HG03460 (cell line): Measurements from ENCODE around the gene SERTAD1.
"Not testable (repeated sequence)": the region's sequence is repeated elsewhere in the genome, so short reads cannot be mapped to it uniquely, and the experiment has no call there.

ENCODE experiments used
- ATAC-seq: cut with Tn5 transposase; IDR thresholded peaks from one replicate; pipeline ENCODE4 v1.9.1; 2021; ENCODE audit not compliant: unreplicated experiment

SERTAD1 gene

DNA sequence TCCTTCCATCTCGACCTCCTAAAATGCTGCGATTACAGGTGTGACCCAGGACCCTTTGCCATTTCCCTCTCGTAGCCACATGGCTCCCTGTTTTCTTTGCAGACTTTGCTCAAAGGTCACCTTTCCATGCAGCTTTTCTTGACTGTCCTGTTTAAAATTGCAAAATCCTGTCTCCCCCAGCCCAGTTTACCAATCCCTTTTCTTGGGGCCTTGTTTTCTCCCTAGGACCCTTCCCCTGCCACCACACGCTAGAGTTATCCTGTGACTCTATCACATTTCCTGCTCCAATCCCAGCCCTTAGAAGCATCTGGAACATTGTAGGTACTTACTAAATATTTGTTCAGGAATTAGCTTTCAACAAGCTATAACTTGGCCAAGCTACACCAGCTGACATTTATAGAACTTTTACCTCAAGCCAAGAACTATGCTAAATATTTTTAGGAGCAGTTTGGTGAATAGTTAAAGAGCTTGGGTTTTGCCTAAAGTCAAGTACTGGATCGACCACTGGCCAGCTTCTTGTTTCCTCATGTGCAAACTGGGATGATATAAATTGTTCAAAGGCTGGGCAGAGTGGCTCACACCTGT lies 27.5 kb upstream of the SERTAD1 start:
- no peak for ATAC-seq

DNA sequence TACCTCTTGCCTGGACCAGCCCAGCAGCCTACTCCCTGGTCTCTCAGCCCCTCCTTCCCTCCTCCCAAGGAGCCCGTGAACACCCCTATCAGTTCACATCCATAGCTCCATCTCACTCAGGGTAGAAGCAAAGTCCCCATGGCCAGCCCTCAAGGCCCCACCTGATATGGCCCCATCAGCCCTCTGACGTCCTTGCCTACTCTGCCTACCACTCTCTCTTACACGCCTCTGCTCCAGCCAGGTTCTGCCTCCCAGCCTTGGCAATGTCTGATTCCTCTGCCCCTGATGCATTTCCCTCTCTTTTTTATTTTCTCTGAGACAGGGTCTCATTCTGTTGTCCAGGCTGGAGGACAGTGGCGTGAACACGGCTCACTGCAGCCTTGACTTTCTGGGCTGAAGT lies 26.2 kb upstream of the SERTAD1 start:
- ATAC-seq = no peak

DNA sequence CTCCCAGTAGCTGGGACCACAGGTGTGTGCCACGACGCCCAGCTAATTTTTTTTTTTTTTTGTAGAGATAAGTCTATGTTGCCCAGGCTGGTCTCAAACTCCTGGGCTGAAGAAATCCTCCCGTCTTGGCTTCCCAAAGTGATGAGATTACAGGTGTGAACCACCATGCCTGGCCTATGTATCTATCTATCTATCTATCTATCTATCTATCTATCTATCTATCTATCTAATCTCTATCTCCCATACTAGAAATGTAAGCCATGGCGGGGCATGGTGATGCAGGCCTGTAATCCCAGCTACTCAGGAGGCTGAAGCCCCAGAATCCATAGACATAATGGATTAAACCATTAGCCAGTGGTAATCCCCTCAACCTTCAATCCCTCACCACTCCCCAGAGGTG lies 24.9 kb upstream of the SERTAD1 start:
- ATAC-seq = no peak

DNA sequence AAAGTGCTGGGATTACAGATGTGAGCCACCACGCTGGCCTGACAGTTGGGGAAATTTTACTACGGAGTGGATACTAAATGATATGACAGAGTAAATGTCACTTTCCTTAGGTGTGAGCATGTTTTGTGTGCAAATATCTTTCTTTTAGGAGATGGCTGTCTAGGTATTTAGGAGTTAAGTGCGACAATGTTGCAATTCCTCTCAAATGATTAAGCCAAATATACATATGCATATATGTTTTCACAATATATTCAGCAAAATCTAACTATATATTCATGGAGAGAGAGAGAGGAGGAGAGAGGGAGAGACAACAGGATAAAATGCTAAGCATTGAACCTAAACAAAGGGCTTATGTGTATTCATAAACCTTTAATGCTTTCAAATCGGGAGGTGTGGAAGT lies 23.7 kb upstream of the SERTAD1 start:
- ATAC-seq = no peak

DNA sequence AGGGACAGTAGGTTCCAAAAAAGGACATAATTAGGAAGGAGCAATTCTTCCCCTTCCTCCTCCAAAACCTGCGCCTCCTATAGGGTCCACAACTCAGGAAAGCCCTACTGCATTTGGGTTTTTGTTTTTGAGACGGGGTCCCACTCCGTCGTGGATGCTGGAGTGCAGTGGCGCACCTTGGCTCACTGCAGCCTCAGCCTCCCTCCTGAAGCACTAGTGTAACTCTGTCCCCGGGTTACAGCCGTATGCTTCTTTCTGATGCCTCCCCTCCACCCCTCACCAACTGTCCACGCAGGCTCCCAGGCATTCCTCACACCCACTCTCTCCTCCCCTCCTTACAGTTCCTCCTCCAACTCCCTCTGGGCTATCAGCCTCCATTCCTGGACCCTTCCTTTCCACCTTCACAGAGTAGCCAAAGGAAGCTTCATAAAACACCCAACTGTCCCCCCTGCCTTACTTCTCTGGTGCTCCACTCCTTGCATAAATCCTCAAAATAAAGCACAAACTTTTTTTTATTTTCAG lies 20.5 kb upstream of the SERTAD1 start:
- ATAC-seq = no peak

DNA sequence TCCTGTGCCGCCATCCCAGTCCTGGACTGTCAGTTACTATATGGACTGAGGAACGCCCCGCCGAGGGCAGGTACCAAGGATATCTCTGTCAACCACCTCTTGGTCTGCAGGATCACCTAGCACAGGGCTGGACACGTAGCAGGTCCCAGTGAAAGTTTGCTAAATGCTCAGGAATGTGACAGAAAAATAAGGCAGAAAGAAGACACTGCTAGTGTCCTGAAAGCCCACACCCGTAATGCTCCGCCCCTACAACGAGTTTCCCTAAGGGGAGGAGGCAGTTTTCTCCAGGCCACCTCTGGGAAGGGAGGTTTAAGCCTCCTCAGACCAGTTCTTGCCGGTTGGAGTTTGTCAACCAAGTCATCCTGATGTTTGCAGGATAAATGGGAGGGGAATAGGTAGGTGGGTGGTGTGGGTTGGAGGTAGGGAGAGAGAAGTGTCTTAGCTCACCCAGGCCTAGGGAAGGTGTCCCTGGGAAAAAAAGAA lies 20.0 kb upstream of the SERTAD1 start:
- ATAC-seq = no peak

DNA sequence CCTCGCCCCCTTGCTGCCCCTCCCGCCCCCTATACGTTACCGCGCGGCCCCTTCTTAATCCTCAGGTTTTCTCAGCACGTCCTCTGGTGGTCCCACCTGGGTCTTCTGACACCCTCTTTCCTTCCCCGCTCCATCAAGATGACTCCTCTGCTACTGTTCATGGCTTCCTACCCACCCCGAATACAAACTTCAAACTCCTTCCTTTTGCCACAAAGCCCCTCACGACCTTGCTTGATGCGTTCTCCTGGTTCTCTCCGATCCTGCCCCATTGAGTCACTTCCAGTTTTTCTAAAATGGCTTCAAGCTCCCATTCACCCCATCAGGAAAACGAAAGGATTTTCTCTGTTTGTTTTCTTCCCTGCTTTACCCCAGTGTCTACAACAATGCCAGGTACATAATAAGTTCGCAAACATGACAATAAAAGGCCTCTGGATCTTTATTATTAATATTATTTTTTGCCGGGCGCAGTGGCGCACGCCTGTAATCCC lies 19.1 kb upstream of the SERTAD1 start:
- no peak for ATAC-seq

DNA sequence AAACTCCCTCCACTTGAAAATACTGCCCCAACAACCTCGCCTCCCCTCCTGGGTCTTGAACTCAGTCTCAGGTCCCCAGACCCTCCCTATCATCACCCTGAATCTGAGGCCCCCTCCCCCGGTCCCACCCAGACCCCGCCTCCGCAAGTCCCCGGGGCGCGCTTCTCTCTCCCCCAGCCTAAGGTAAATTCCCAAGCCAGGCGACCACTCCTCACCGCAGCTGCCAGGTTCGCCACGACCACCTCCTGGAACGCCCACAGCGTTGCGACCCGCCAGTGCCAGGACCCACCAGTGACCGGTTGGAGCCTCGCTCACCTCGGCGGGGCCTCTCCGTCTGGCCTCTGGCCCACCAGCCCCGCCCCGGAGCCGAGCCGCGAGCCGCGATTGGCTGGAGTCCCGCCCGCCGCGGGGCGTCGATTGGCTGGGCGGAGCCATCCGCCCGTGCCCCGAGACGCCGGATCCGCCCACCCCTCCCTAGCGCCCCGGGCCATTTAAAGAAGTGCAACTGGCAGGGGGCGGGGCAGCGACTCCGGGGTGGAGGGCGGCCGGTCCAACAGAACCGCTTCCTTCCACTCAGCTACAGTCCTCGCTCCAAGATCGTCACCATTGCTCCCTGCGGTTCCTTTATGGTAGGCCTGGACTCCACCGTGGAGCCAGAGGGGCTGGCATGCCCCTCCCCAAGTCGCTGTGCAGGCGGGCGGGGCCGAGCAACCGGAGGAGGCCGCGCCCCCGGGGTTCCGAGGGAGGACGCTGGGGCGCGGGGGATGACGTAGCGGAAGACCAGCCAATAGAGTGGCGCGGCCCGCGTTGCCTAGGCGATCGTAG lies 18.4 kb upstream of the SERTAD1 start, which contains the start of gene SERTAD3:
TSS of gene SERTAD3 (minus strand) at position 336 of the 825 bp plus-strand sequence. CDS start 2,255 bp downstream, outside the sequence.
- ATAC-seq = peak; percentile 61

DNA sequence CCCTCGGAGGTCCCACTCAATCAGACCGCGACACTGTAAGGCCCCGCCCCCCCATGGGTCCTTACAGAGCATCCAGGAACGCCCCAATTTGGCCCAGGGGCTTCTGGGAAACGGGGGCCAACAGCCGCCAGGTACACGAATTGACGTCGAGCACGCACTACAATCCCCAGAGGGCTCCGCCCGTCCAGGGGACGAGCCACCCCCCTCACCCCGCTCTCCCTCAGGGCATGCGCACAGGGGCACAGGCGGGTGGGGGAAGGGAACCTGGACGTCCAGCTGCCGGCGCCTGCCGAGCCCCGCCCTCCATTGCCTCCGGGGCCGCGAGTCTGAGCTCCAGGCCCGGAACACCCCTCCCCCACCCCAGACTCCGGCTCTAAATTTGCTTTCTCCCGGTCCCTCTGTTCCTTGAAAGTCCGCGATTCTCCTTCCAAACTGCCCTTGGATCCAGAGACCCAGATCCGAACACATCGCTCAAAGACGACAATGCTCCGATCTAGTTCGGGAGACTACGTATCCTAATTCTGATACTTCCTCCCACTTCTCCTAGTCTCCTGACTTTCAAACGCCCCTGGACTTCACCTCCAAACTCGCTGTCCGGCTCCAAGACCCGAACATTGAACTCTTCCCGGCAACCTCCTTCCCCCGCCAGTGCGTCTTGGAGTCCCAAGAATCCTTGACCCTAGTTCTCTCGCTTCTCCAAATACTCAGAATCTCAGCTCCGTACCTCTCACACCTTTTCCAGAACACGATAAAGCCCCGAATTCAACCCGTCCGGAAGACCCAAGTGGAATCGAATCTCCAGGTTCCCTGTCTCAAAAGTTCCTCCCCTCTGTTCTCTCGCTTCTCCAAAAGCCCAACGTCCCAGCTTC lies 17.6 kb upstream of the SERTAD1 start:
- peak; percentile 64 for ATAC-seq

DNA sequence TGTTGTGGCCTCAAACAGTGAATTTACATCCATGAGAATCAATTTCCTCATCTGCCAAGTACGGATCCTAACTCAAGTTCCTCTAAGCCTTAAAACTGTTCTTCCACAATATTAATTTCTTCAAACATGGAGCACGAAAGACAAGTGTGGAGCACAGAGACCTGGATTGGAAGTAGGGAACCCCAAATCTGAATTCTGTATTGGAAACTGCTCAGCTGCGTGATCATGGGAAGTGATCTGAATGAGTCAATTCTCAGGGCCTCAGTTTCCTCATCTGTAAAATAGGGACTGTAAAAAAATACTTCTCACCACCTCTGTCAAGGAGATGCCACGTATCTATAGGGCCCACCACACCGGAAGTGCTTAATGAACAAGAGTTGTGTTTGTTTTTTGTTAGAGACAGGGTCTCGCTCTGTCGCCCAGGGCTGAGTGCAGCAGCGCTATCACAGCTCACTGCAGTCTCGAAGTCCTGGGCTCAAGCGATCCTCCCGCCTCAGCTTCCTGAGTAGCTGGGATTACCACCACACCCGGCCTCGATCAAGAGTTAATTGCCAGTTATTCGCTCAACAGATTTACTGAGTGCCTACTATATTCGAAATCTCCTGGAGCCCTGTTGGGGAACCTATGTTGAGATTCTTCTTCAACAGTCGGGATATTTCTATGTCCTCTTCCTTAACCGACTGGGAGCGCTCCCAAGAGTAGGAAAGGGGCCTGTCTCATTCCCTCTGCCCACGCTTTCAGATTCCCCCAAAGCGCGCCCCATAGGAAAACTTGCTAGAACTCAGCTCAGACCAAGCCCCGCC lies 16.7 kb upstream of the SERTAD1 start:
- ATAC-seq = no peak

DNA sequence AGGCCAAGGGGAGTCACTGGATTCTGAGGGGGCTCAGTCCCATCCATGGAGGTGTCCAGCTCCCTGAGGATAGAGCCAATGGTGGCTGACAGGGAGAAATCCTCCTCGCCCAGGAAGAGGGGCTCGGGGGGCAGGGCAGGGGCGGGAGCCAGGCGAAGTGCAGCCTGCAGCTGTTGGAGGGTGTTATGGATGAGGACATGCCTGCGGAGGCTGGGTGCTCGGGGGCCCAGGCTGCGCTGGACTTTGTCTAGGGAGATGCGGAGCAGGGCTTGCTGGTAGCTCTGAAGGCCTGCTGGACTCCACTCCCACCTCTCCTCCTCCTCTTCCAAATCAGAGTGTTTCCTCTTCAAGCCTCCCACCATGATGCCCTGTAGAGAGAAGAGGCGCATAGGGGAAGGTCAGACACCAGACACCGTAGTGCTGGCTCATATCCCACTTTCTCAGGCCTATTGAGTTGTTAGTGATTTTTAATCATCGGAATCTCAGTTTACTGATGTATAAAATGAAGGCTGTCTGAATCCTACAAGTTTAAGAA lies 16.0 kb upstream of the SERTAD1 start:
- ATAC-seq = no peak

DNA sequence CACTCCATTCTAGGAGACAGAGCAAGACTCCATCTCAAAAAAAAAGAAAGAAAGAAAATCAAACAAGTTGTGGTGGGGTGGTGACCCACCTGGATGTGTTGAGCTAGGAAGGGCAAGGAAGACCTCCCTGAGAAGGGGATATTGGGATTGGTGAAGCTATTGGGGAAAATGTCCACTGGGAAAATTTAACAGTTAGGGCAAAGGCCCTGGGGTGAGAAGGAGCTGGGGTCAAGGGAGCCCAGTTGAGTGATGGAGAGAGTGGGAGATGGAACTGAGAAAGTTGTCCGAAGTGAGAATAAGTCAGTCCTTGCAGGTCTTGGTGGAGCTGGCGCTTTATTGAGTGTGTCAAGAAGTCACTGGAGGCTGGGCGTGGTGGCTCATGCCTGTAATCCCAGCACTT lies 12.5 kb upstream of the SERTAD1 start:
- ATAC-seq = no peak

DNA sequence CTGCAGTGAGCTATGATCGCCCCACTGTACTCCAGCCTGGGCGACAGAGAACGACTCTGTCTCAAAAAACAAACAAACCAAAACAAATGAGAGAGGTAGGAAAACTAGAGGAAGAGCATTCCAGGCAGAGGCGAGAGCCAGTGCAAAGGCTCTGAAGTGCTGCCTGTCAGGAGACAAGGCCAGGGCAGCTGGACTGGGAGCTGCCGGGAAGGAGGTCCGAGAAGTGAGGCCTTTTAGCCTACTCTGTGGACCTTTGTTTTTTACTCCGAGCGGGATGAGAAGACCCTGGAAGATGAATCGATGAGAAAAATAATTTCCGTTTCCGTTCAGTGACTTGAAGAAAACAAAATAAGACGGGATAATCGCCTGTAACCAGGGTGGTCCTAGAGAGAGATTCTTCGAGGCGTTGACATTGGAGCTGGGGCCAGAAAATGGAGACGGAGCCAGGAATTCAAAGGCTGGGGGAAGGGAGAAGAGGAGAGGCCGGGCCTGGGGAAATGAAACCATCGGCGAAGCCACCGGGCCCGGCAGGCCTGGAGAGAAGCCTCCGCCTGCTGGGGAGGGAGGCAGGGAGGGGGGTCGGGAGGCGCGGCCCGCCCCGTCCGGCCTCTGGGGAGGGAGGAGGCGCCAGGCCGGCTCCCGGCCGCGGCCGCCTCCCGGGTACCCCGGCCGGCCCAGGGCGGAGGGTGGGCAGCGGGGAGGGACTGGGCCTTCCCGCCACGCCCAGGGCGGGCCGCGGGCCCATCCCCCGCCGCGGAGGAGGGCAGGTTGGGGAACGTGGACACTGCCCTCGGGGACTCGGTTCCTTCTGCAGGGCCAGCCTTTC lies 7.8 kb upstream of the SERTAD1 start:
- ATAC-seq = no peak

DNA sequence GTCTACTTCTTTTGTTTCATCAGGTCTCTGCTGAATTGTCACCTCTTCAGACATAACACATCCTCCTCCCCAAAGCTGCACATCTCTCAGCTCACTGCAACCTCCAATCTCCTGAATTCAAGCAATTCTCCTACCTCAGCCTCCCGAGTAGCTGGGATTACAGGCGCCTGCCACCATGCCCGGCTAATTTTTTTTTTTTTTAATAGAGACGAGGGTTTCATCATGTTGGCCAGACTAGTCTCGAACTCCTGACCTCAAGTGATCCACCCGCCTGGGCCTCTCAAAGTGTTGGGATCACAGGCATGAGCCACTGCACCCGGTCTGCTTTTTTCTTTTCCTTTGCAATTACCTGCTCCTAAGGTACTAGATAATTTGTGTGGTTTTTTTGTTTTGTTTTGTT lies 7.0 kb upstream of the SERTAD1 start:
- ATAC-seq = not testable (repeated sequence)

DNA sequence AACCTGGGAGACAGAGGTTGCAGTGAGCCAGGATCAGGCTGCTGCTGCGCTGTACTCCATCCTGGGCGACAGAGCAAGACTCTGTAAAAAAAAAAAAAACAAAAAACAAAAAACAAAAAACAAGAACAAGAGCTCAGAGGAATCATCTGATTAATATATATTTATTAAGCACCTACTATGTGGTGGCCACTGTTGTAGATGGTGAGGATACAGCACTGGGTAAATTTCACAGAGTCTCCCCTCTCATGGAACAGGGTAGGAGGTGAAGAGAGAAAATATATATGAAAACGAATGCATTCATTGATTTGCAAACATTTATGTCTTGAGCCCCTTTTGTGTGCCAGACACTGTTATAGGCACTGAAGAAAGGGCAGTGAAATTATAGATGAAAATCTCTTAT lies 5.9 kb upstream of the SERTAD1 start:
- ATAC-seq = no peak

DNA sequence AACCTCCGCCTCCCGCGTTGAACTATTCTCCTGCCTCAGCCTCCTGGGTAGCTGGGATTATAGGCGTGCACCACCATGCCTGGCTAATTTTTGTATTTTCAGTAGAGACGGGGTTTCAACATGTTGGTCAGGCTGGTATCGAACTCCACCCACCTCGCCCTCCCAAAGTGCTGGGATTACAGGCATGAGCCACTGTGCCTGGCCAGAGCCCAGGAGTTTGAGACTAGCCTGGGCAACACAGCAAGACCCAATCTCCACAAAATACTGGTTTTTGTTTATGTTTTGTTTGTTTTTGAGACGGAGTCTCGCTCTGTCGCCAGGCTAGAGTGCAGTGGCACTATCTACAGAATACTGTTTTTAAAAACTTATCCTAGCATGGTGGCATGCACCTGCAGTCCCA lies 4.5 kb upstream of the SERTAD1 start:
- ATAC-seq = not testable (repeated sequence)

DNA sequence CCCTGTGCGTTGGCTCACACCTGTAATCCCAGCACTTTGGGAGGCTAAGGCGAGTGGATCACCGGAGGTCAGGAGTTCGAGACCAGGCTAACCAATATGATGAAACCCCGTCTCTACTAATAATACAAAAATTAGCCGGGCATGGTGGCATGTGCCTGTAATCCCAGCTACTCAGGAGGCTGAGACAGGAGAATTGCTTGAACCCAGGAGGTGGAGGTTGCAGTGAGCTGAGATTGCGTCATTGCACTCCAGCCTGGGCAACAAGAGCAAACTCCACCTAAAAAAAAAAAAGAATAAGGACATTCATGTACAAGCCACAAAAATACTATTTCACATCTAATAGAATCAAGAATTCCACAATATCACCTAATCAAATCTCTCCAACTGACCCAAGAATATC lies 2.4 kb upstream of the SERTAD1 start:
- not testable (repeated sequence) for ATAC-seq

DNA sequence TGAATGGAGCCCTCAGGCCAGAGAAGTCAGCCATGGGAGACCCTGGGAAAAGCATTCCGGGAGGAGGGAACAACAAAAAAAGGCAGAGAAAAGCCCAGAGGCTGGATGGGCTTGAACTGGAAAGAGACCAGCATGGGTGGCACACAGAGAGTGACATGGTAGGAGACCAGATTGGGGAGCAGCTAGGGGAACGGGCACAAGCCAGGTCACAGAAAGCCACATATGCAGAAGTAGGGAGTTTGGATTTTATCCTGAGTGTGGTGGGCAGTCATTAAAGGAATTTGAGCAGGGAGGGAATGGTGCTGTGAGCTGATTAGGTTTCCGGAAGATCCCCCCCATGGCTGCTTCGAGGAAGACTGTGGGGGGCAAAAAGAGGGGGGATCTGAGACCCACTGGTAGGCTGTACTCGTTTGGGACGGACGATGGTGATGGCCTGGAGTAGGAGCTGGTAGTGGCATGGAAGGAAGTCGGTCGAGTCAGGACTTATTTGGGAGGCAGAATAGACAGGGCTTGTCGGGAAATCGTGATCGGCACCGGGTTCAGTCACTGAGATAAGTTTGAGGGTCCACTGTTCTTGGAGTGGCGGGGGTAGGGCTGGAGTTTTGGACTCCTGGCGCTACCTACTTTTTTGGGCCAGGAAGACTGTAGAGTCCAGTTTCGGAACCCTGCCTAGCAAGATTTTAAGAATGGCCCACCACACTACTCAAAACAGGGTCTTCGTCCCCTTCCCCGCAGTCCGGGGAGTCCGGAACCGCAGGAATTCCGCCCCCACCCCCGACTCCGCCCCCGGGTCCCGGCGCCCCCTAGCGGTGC lies 949 bp downstream of the SERTAD1 start:
- ATAC-seq = no peak
